ENCODE results near the gene SND1. TPM values are rescaled to one million over a fixed set of nuclear protein-coding genes. Genes with fewer than 3 reads are reported as not detected.

The SND1 gene
- total RNA-seq, 1 donor from 2014 or later, result 165 TPM

DNA sequence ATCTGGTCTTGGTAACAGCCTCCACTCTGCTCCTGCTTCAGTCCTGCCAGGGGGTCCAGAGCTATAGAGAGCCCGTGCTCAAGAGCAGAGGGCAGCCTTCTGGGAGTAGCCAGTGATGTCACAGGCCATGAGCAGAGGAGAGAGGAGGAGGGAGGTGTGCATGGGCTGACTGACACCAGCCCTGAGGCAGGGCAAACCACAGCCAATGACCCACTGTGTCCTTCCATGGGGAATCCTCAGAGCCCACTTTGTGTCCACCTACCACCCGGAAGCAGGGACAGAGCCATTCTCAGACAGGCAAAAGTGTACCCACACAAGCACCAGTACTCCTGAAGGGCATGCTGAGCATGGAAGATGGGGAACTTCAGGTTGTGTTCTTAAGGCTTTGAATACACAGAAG lies 34.0 kb upstream of the SND1 start, which contains the start of gene PAX4:
Gene PAX4 (minus strand): TSS at position 101 of the 400 bp plus-strand sequence. CDS start 2,214 bp downstream, outside the sequence.
- peaks cover 8% of the 10 kb centered on the region for H3K4me1 Mint-ChIP-seq (ENCODE audit: low read depth, unreplicated experiment)
- TF ChIP-seq, protein P1, sequence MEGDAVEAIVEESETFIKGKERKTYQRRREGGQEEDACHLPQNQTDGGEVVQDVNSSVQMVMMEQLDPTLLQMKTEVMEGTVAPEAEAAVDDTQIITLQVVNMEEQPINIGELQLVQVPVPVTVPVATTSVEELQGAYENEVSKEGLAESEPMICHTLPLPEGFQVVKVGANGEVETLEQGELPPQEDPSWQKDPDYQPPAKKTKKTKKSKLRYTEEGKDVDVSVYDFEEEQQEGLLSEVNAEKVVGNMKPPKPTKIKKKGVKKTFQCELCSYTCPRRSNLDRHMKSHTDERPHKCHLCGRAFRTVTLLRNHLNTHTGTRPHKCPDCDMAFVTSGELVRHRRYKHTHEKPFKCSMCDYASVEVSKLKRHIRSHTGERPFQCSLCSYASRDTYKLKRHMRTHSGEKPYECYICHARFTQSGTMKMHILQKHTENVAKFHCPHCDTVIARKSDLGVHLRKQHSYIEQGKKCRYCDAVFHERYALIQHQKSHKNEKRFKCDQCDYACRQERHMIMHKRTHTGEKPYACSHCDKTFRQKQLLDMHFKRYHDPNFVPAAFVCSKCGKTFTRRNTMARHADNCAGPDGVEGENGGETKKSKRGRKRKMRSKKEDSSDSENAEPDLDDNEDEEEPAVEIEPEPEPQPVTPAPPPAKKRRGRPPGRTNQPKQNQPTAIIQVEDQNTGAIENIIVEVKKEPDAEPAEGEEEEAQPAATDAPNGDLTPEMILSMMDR (IDR thresholded peaks at IDR 0.05; ENCODE audit: partially characterized antibody, unreplicated experiment), result no peak
- no peak within 1 kb of the TSS for H3K4me3 Mint-ChIP-seq (ENCODE audit: unreplicated experiment)
- H3K27me3 Mint-ChIP-seq (ENCODE audit: unreplicated experiment), result peaks cover 16% of the 10 kb centered on the region
- H3K9me3 Mint-ChIP-seq (ENCODE audit: unreplicated experiment), result peaks cover 4% of the 10 kb centered on the region
- no peaks in the 10 kb centered on the region for H3K36me3 Mint-ChIP-seq (ENCODE audit: unreplicated experiment)
- DNase-seq, result no peak
- H3K27ac Mint-ChIP-seq (ENCODE audit: unreplicated experiment), result no peak within 1 kb of the TSS

DNA sequence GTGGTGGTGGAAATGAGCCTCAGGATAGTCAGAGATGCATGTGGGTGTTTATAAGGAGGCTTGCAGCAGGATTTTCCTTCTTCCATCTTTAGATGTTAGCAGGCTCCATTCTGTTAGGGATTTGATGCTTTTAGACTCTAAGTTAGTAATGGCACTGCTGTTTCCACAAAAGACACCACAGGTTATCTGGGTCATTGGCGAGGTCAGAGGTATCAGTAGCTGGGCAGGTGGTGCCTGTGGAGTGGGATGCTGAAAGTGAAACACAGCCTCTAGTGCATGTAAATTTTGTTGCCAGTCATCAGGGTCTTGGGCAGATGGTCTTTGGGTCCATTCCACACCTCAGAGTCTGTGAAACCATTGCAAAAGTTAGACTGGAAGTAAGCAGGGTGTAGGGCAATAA lies 33.2 kb upstream of the SND1 start:
- no peak overlapping the region for H3K4me3 Mint-ChIP-seq (ENCODE audit: unreplicated experiment)
- no peak overlapping the region for H3K27ac Mint-ChIP-seq (ENCODE audit: unreplicated experiment)
- DNase-seq, result no peak
- H3K36me3 Mint-ChIP-seq (ENCODE audit: unreplicated experiment), result no peaks in the 10 kb centered on the region
- H3K27me3 Mint-ChIP-seq (ENCODE audit: unreplicated experiment), result peaks cover 12% of the 10 kb centered on the region
- H3K4me1 Mint-ChIP-seq (ENCODE audit: low read depth, unreplicated experiment), result peaks cover 8% of the 10 kb centered on the region
- TF ChIP-seq, protein P1 (IDR thresholded peaks at IDR 0.05; ENCODE audit: partially characterized antibody, unreplicated experiment), result no peak
- H3K9me3 Mint-ChIP-seq (ENCODE audit: unreplicated experiment), result peaks cover 4% of the 10 kb centered on the region

DNA sequence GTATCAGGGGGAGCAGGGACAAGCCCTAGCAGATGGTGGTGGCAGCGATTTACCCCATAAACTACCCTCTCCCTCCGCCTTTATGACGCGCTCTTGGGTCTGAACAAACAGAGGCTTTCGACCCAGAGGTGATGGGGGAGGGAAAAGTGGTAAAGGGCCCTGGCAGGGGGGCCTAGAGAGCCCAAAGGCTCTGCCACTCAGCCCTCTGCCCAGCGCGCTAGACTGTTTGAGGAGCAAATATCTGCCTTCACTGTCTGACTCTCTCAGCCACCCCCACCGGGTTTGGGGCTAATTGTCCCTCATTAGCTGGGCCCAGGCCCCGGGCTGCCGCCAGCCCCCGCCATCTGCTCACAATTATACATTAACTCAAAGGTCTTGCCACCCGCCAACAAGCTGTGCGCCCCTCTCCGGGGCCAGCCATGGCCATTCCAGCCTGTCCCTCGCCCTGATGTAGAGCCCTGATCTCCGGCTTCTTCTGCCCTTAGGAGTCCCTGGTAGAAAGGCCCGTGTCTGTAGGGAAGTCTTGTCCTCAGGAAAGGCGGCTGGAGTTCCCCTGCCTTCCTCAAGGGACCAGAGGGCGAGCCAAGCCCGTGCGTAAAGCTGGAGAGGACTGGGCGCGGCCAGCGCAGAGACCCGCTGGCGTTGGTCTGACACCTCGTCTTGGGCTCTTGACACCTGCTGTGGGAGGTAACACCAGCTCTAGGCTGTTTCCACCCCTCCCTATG lies 32.2 kb upstream of the SND1 start:
- peaks cover 10% of the 10 kb centered on the region for H3K27me3 Mint-ChIP-seq (ENCODE audit: unreplicated experiment)
- peak overlapping the region; percentile 81 for H3K4me3 Mint-ChIP-seq (ENCODE audit: unreplicated experiment)
- no peak overlapping the region for H3K27ac Mint-ChIP-seq (ENCODE audit: unreplicated experiment)
- TF ChIP-seq, protein P1 (IDR thresholded peaks at IDR 0.05; ENCODE audit: partially characterized antibody, unreplicated experiment), result no peak
- H3K36me3 Mint-ChIP-seq (ENCODE audit: unreplicated experiment), result no peaks in the 10 kb centered on the region
- peaks cover 4% of the 10 kb centered on the region for H3K9me3 Mint-ChIP-seq (ENCODE audit: unreplicated experiment)
- peak; percentile 32 for DNase-seq
- H3K4me1 Mint-ChIP-seq (ENCODE audit: low read depth, unreplicated experiment), result peaks cover 8% of the 10 kb centered on the region

DNA sequence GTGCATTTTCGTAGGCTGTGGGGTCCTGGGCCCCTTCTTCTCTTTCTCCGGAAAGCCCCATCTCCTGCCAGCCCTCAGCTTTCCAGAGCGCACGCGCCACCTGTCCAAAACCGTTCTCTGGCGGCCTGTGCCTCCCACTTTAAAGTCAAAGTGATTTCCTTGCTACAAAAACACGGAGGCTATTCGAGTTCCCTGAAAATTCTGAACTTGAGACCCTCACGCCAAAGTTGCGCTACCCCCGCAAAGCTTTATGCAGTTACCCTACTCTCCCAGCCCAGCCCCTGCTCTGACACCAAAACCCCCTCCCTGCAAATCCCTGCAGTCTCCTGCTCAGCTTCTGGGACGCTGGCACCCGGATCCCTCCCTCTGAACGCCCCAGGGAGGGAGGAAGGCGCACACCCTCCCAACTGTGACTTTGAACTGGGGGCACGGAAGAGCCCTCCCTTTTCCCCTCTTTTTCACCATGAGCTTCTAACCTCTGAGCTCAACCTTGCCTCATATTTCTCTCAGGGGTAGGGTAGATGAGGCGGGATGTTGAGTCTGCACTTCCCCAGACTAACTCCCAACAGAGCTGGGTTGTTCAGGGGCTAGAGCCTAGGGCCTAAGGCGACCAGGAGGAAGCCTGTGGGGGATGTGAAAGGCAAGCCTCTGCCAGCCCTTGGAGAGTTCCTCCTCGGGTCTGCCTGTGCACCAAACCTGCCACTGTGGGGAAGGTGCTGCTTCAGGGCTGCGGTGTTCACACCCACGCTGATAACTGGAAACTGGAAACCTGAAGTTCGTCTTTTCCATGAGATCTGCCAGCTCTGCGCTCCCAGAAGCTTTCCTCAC lies 31.4 kb upstream of the SND1 start:
- Mint-ChIP-seq H3K4me1 (ENCODE audit: low read depth, unreplicated experiment) (peaks cover 8% of the 10 kb centered on the region), H3K36me3 (ENCODE audit: unreplicated experiment) (no peaks in the 10 kb centered on the region), H3K27ac (ENCODE audit: unreplicated experiment) (no peak overlapping the region), H3K27me3 (ENCODE audit: unreplicated experiment) (peaks cover 10% of the 10 kb centered on the region), H3K4me3 (ENCODE audit: unreplicated experiment) (peak overlapping the region; percentile 81), H3K9me3 (ENCODE audit: unreplicated experiment) (peaks cover 4% of the 10 kb centered on the region)
- TF ChIP-seq, protein P1 (IDR thresholded peaks at IDR 0.05; ENCODE audit: partially characterized antibody, unreplicated experiment), result no peak
- no peak for DNase-seq
